ENCODE measurements around the gene EIF5B. TPM values are rescaled to one million over a fixed set of nuclear protein-coding genes. Genes with fewer than 3 reads are reported as not detected.

Gene EIF5B
- total RNA-seq, 1 experiment from 2014 or later = 58.1 TPM

GRCh38 chr2:99401841-99402240, 64.7 kb downstream of the EIF5B start:
- no peak overlapping the region for H2BK20ac ChIP-seq (ENCODE audit: low read depth, low read length, poor library complexity, severe bottlenecking)
- H3K18ac ChIP-seq (ENCODE audit: insufficient read length, low read depth, low read length) = no peak overlapping the region
- H3K4me1 Mint-ChIP-seq = peaks cover 31 to 34% of the 10 kb centered on the region in 2 experiments
- no peak overlapping the region; a peak in 1 of 7 replicates for H3K27ac Mint-ChIP-seq
- no peak overlapping the region for H4K91ac ChIP-seq (ENCODE audit: insufficient read length, low read depth, low read length)
- H2BK5ac ChIP-seq (ENCODE audit: insufficient read length, low read length) = no peak overlapping the region
- no peaks in the 10 kb centered on the region for H3K9me3 Mint-ChIP-seq
- no peaks in the 10 kb centered on the region for H3K79me2 ChIP-seq (ENCODE audit: insufficient read depth, low read length)
- no peaks in the 10 kb centered on the region; the same call in 1 of the 2 replicates for H3K4me1 ChIP-seq (ENCODE audit: insufficient read depth, low read length)
- H3K79me1 ChIP-seq (ENCODE audit: insufficient read depth, low read depth, low read length, poor library complexity, severe bottlenecking) = no peaks in the 10 kb centered on the region
- H2BK15ac ChIP-seq (ENCODE audit: low read depth, low read length) = no peak overlapping the region
- no peak overlapping the region for H3K9ac ChIP-seq (ENCODE audit: extremely low read depth, insufficient read length, low read length)
- H3K36me3 Mint-ChIP-seq (ENCODE audit: insufficient read depth in 1 of 3, low read depth in 3 of 3) = peaks cover 41 to 87% (median 72%) of the 10 kb centered on the region in 3 experiments; a peak in 6 of 7 replicates
- no peak overlapping the region for H3T11ph ChIP-seq (ENCODE audit: low read length)
- H3K9me3 ChIP-seq (ENCODE audit: control insufficient read depth, low read depth, low read length) = no peaks in the 10 kb centered on the region
- H4K8ac ChIP-seq (replicated peaks; ENCODE audit: insufficient read length, low read depth, low read length) = no peak overlapping the region
- no peak overlapping the region for H3K56ac ChIP-seq (ENCODE audit: insufficient read length, low read depth, low read length)
- no peak overlapping the region for H3K4me2 ChIP-seq (ENCODE audit: insufficient read depth, insufficient read length, low read length)
- H3K27me3 ChIP-seq (ENCODE audit: insufficient read depth, low read length) = no peaks in the 10 kb centered on the region
- no peak overlapping the region for H3K27ac ChIP-seq (ENCODE audit: insufficient read length, low read depth, low read length)
- TF ChIP-seq, protein P1, sequence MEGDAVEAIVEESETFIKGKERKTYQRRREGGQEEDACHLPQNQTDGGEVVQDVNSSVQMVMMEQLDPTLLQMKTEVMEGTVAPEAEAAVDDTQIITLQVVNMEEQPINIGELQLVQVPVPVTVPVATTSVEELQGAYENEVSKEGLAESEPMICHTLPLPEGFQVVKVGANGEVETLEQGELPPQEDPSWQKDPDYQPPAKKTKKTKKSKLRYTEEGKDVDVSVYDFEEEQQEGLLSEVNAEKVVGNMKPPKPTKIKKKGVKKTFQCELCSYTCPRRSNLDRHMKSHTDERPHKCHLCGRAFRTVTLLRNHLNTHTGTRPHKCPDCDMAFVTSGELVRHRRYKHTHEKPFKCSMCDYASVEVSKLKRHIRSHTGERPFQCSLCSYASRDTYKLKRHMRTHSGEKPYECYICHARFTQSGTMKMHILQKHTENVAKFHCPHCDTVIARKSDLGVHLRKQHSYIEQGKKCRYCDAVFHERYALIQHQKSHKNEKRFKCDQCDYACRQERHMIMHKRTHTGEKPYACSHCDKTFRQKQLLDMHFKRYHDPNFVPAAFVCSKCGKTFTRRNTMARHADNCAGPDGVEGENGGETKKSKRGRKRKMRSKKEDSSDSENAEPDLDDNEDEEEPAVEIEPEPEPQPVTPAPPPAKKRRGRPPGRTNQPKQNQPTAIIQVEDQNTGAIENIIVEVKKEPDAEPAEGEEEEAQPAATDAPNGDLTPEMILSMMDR (conservative IDR thresholded peaks at IDR 0.05) = no peak
- H3K27me3 Mint-ChIP-seq (ENCODE audit: low read depth) = no peaks in the 10 kb centered on the region
- H3K4me3 Mint-ChIP-seq = no peak overlapping the region
- H3K4ac ChIP-seq (ENCODE audit: low read depth, low read length) = no peak overlapping the region
- no CpG with 5 or more reads among the region's 4 CpGs for WGBS (ENCODE audit: extremely low coverage, insufficient read length, low lambda C conversion rate)
- H3K14ac ChIP-seq (ENCODE audit: insufficient read depth, low read length) = no peak overlapping the region
- H2AK5ac ChIP-seq (ENCODE audit: insufficient read length, low read length) = no peak overlapping the region
- H2AFZ ChIP-seq (ENCODE audit: low read length) = no peak overlapping the region
- no peak overlapping the region for H2BK12ac ChIP-seq (ENCODE audit: insufficient read length, low read depth, low read length)
- no peak for DNase-seq
- no peaks in the 10 kb centered on the region for H4K20me1 ChIP-seq (ENCODE audit: control insufficient read depth, insufficient read depth, insufficient read length)
- no peaks in the 10 kb centered on the region for H3K23me2 ChIP-seq (ENCODE audit: insufficient read length, low read depth, low read length, poor library complexity, severe bottlenecking)
- no peak overlapping the region for H3K23ac ChIP-seq (ENCODE audit: insufficient read length, low read depth, low read length)
- H2BK120ac ChIP-seq (ENCODE audit: low read depth, low read length, poor library complexity, severe bottlenecking) = no peak overlapping the region
- no peak overlapping the region for H4K5ac ChIP-seq (ENCODE audit: insufficient read length, low read depth, low read length)
